DND-41 (cell line): ENCODE data around the gene HMGB4.

ENCODE experiments used
- ATAC-seq: fragments of 200-7000 bp; cut with Tn5 transposase; 3 replicates; pipeline ENCODE4 v1.9.1; 2021; ENCODE audit warnings: low read depth; ENCODE audit not compliant: insufficient read depth
- DNase-seq: peaks from one replicate; pipeline ENCODE4 v3.0.0-alpha.2; 2020
- H2AFZ ChIP-seq: 2 replicates; pipeline ENCODE4 v1.6.0; 2012; ENCODE audit warnings: low read depth, low read length
- H3K27ac ChIP-seq: 2 replicates; pipeline ENCODE4 v1.5.1; 2012; ENCODE audit warnings: low read length, inconsistent platforms
- H3K27me3 ChIP-seq: fragments of 200-600 bp; sonication (generic); 2 replicates; pipeline ENCODE4 v1.6.0; 2012; ENCODE audit warnings: low read length, mild to moderate bottlenecking, inconsistent platforms; ENCODE audit not compliant: insufficient read depth, poor library complexity
- H3K36me3 ChIP-seq: 2 replicates; pipeline ENCODE4 v1.5.1; 2012; ENCODE audit warnings: low read length, inconsistent platforms; ENCODE audit not compliant: insufficient read depth
- H3K4me1 ChIP-seq: 2 replicates; pipeline ENCODE4 v1.5.1; 2012; ENCODE audit warnings: mild to moderate bottlenecking, low read length; ENCODE audit not compliant: insufficient read depth
- H3K4me2 ChIP-seq: 2 replicates; pipeline ENCODE4 v1.6.0; 2012; ENCODE audit warnings: mild to moderate bottlenecking, moderate library complexity, low read length, inconsistent platforms; ENCODE audit not compliant: insufficient read depth
- H3K4me3 ChIP-seq, 2 experiments: fragments of 200-600 bp in 1 of 2; shearing (Covaris generic) in 1 of 2; 2 replicates each; pipeline ENCODE4 v1.5.1; 2012 to 2016; ENCODE audit warnings: inconsistent platforms in 2 of 2, low read length in 2 of 2, mild to moderate bottlenecking in 2 of 2, low read depth in 1 of 2, moderate library complexity in 1 of 2
- H3K79me2 ChIP-seq: 2 replicates; pipeline ENCODE4 v1.6.0; 2012; ENCODE audit warnings: low read length, inconsistent platforms; ENCODE audit not compliant: insufficient read depth
- H3K9ac ChIP-seq: 2 replicates; pipeline ENCODE4 v1.6.0; 2012; ENCODE audit warnings: low read depth, mild to moderate bottlenecking, inconsistent platforms, low read length, moderate library complexity
- H3K9me3 ChIP-seq: 2 replicates; pipeline ENCODE4 v1.5.1; 2012; ENCODE audit warnings: low read length, moderate library complexity, mild to moderate bottlenecking, inconsistent platforms; ENCODE audit not compliant: insufficient read depth, severe bottlenecking
- H4K20me1 ChIP-seq: 2 replicates; pipeline ENCODE4 v1.6.0; 2012; ENCODE audit warnings: low read length; ENCODE audit not compliant: insufficient read depth
- CTCF ChIP-seq: IDR thresholded peaks from 2 replicates; pipeline ENCODE4 v1.5.1; 2012; ENCODE audit warnings: borderline replicate concordance, low read length, moderate library complexity, mild to moderate bottlenecking; ENCODE audit not compliant: poor library complexity, severe bottlenecking; ENCODE audit errors: extremely low read depth
- EZH2 ChIP-seq: IDR thresholded peaks from 3 replicates; pipeline ENCODE4 v1.6.1; 2012; ENCODE audit warnings: borderline replicate concordance, low read depth, mild to moderate bottlenecking, moderate library complexity, low read length, inconsistent platforms; ENCODE audit not compliant: severe bottlenecking

Gene HMGB4

DNA sequence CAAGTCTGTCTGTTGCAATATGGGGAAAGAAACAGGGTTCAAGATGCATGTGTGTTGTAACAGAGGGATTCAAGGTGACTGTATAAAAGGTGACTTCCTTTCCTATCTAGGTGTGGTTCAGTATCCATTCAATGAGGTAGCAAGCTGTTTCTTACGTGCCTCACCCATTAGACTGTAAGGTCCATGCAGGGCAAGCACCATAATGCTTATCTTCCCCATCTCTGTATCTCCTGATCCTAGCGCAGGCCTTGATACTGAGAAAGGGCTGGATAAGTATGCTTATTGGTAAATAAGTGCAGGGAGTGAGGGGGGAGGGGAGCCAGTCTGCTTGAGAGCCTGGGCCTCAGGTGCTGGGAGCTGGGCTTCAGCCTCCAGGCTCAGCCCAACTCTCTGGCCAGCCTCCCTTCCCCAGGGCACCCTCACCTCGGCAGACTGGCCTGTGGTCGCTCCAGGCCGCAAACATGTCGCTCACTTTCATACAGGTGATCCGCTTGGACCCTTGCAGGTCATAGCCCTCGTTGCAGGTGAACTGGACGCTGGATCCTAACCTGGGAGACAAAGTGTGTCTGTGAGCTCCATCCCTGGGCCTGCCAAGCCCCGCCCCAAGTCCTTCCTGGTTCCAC, 44.5 kb upstream of the HMGB4 start:
- no peaks in the 10 kb centered on the region for H3K4me1 ChIP-seq
- no peak overlapping the region for H3K4me3 ChIP-seq
- no peak overlapping the region for H3K4me2 ChIP-seq
- H2AFZ ChIP-seq, result no peak overlapping the region
- ATAC-seq (no peak), DNase-seq (no peak)
- no peak overlapping the region for H3K9ac ChIP-seq
- H3K79me2 ChIP-seq, result no peaks in the 10 kb centered on the region
- no peaks in the 10 kb centered on the region for H3K9me3 ChIP-seq
- H3K27ac ChIP-seq, result no peak overlapping the region
- no peaks in the 10 kb centered on the region for H3K36me3 ChIP-seq
- no peak for TF ChIP-seq EZH2
- no peak for TF ChIP-seq CTCF
- H4K20me1 ChIP-seq, result no peaks in the 10 kb centered on the region; the same call in 1 of the 2 replicates
- peaks cover 7% of the 10 kb centered on the region for H3K27me3 ChIP-seq

DNA sequence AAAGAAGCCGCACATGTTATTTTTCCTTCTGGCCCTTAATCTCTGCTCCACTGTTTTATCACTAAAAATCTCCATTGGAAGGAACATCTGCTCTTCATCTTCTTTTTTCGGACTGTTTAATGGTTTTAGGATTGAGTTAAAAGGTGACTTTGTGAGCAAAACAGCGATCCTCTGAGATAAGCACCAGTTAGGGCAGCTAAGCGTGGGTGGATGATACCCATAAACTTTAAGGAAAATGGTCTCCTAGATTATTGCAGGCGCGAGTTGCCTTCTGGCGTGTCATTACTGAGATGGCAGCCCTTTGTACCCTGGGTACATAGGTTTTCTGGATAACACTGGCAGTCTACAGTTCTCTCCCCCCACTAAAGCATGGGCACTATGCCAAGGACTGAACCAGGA, 44.0 kb upstream of the HMGB4 start:
- no peaks in the 10 kb centered on the region for H3K36me3 ChIP-seq
- ATAC-seq, result no peak
- H3K4me2 ChIP-seq, result no peak overlapping the region
- no peaks in the 10 kb centered on the region for H3K9me3 ChIP-seq
- H3K4me1 ChIP-seq, result no peaks in the 10 kb centered on the region
- peaks cover 2% of the 10 kb centered on the region for H3K27me3 ChIP-seq
- no peaks in the 10 kb centered on the region for H3K79me2 ChIP-seq
- no peak for DNase-seq
- H4K20me1 ChIP-seq, result no peaks in the 10 kb centered on the region; the same call in 1 of the 2 replicates
- no peak overlapping the region for H3K4me3 ChIP-seq
- no peak overlapping the region for H2AFZ ChIP-seq
- TF ChIP-seq CTCF, result no peak
- no peak for TF ChIP-seq EZH2
- H3K9ac ChIP-seq, result no peak overlapping the region
- no peak overlapping the region for H3K27ac ChIP-seq

GRCh38 chr1:33820804-33821203, 43.1 kb upstream of the HMGB4 start:
- Histone ChIP-seq H3K27me3 (no peaks in the 10 kb centered on the region), H3K9me3 (no peaks in the 10 kb centered on the region), H3K27ac (no peak overlapping the region), H3K36me3 (no peaks in the 10 kb centered on the region), H3K4me3 (no peak overlapping the region), H4K20me1 (no peaks in the 10 kb centered on the region; the same call in 1 of the 2 replicates), H3K4me1 (no peaks in the 10 kb centered on the region), H3K79me2 (no peaks in the 10 kb centered on the region), H2AFZ (no peak overlapping the region), H3K9ac (no peak overlapping the region), H3K4me2 (no peak overlapping the region)
- TF ChIP-seq EZH2 (no peak), CTCF (no peak)
- no peak for DNase-seq
- ATAC-seq, result no peak
